ENCODE data around the gene ELL.

GRCh38 chr19:18501351-18501750 is 20.5 kb downstream of the ELL start:
- TF ChIP-seq EZH2 (IDR thresholded peaks at IDR 0.05; ENCODE audit: borderline replicate concordance, low read length) (no peak), CTCF (conservative IDR thresholded peaks at IDR 0.05 in 1 of 2, IDR thresholded peaks at IDR 0.05 in 1 of 2; ENCODE audit: extremely low read depth in 1 of 2, insufficient read depth in 1 of 2, low read depth in 1 of 2, low read length in 2 of 2) (no peak)

All from mammary epithelial cell (primary cell).